SK-N-SH treated with all-trans-retinoic acid at 6 μM for 48 hours (cell line): Measurements from ENCODE around the gene C18orf32.
"Not testable (repeated sequence)": the region's sequence is repeated elsewhere in the genome, so short reads cannot be mapped to it uniquely, and the experiment has no call there.

Experiments
- ATAC-seq: fragments of 200-7000 bp; cut with Tn5 transposase; 3 replicates; pipeline ENCODE4 v1.9.1; 2020; ENCODE audit warnings: mild to moderate bottlenecking, moderate library complexity
- BACH2 ChIP-seq: fragments of 250-450 bp; sonication (Bioruptor Pico); IDR thresholded peaks from 2 replicates; pipeline ENCODE4 v1.9.0; 2021; ENCODE audit warnings: mild to moderate bottlenecking, borderline replicate concordance
- CSDC2 ChIP-seq: fragments of 250-450 bp; sonication (Bioruptor Pico); IDR thresholded peaks from 2 replicates; pipeline ENCODE4 v1.5.0; 2020; ENCODE audit warnings: mild to moderate bottlenecking, moderate library complexity
- ESRRG ChIP-seq: fragments of 250-450 bp; sonication (Bioruptor Pico); IDR thresholded peaks from 2 replicates; pipeline ENCODE4 v1.6.1; 2021; ENCODE audit warnings: mild to moderate bottlenecking
- GLIS3 ChIP-seq: fragments of 250-450 bp; sonication (Bioruptor Pico); IDR thresholded peaks from 2 replicates; pipeline ENCODE4 v1.5.0; 2020; ENCODE audit warnings: mild to moderate bottlenecking, moderate library complexity
- PATZ1 ChIP-seq: fragments of 250-450 bp; sonication (Bioruptor Pico); IDR thresholded peaks from 2 replicates; pipeline ENCODE4 v1.8.0; 2020; ENCODE audit warnings: mild to moderate bottlenecking, moderate library complexity, borderline replicate concordance
- PPARA ChIP-seq: fragments of 250-450 bp; sonication (Bioruptor Pico); IDR thresholded peaks from 2 replicates; pipeline ENCODE4 v1.5.0; 2020; ENCODE audit warnings: mild to moderate bottlenecking, borderline replicate concordance
- RARB ChIP-seq: fragments of 250-450 bp; sonication (Bioruptor Pico); IDR thresholded peaks from 2 replicates; pipeline ENCODE4 v1.8.0; 2021; ENCODE audit warnings: mild to moderate bottlenecking, moderate library complexity
- SNAI2 ChIP-seq: fragments of 250-450 bp; sonication (Bioruptor Pico); IDR thresholded peaks from 2 replicates; pipeline ENCODE4 v1.5.0; 2020; ENCODE audit warnings: mild to moderate bottlenecking, moderate library complexity
- TSHZ2 ChIP-seq: fragments of 250-450 bp; sonication (Bioruptor Pico); IDR thresholded peaks from 2 replicates; pipeline ENCODE4 v1.5.0; 2020; ENCODE audit warnings: mild to moderate bottlenecking, moderate library complexity
- ZC3H10 ChIP-seq: fragments of 250-450 bp; sonication (Bioruptor Pico); IDR thresholded peaks from 2 replicates; pipeline ENCODE4 v1.5.1; 2021; ENCODE audit warnings: mild to moderate bottlenecking, moderate library complexity
- ZFP3 ChIP-seq: fragments of 250-450 bp; sonication (Bioruptor Pico); IDR thresholded peaks from 2 replicates; pipeline ENCODE4 v1.5.0; 2020; ENCODE audit warnings: mild to moderate bottlenecking, moderate library complexity
- ZFP30 ChIP-seq: fragments of 450-650 bp; formaldehyde crosslinking; IDR thresholded peaks from 2 replicates; pipeline ENCODE4 v1.5.0; 2022; ENCODE audit warnings: mild to moderate bottlenecking, moderate library complexity
- ZNF565 ChIP-seq: fragments of 450-650 bp; formaldehyde crosslinking; conservative IDR thresholded peaks from 2 replicates; pipeline ENCODE4 v1.5.0; 2020; ENCODE audit warnings: low read depth, mild to moderate bottlenecking, moderate library complexity
- ZNF70 ChIP-seq: fragments of 450-650 bp; formaldehyde crosslinking; IDR thresholded peaks from 2 replicates; pipeline ENCODE4 v1.5.0; 2020; ENCODE audit warnings: mild to moderate bottlenecking, moderate library complexity
- ZNF8 ChIP-seq: fragments of 450-650 bp; formaldehyde crosslinking; IDR thresholded peaks from 2 replicates; pipeline ENCODE4 v1.5.0; 2020; ENCODE audit warnings: mild to moderate bottlenecking, moderate library complexity
- TF ChIP-seq, protein P1 (sequence below): fragments of 250-450 bp; sonication (Bioruptor Pico); IDR thresholded peaks from 2 replicates; pipeline ENCODE4 v1.5.1; 2020; ENCODE audit warnings: low read depth, mild to moderate bottlenecking, moderate library complexity
- TF ChIP-seq, protein P2 (sequence below): fragments of 250-450 bp; sonication (Bioruptor Pico); IDR thresholded peaks from 2 replicates; pipeline ENCODE4 v1.5.1; 2021; ENCODE audit warnings: mild to moderate bottlenecking, moderate library complexity

The C18orf32 gene

GRCh38 chr18:49514577-49514976 lies 27.5 kb upstream of the C18orf32 start:
- TF ChIP-seq BACH2, result no peak
- ATAC-seq, result no peak

- not testable (repeated sequence) for ATAC-seq
Measured at GRCh38 chr18:49512876-49513275, 25.8 kb upstream of the C18orf32 start.

DNA sequence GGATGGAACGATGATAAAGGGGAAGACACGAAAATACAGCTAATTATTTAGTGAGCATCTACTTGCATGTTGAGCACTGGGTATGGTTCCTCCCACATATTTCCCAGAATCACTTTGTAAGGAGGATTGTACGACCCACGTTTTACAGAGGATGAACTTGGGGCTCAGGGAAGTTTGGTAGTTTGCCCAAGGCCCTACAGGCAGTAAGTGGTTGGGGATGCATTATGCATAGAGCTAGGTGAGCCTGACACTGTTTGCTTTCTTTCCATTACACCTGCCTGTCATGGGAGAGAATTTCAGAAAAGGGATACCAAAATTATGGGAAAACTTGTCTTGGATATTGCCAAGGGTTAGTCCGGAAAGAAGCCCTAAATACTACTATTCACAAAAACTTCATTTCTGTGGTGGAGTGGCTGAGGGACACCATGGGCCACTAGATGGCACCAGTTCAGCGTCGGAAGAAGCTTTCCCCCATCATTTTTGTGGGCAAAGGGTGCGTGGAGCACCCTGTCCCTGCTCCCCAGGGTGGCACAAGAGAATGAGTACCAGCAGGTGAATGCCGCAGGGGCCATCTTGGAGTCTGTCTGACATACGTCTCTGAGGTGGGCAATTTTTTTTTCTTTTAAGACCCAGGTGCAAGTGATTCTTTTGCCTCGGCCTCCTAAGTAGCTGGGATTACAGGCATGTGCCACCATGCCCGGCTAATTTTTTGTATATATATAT lies 23.5 kb upstream of the C18orf32 start:
- peak; percentile 94 for ATAC-seq
- TF ChIP-seq RARB (CRISPR knock-in tag) (no peak), ESRRG (CRISPR knock-in tag) (no peak), BACH2 (no peak), ZFP3 (CRISPR knock-in tag) (no peak), GLIS3 (CRISPR knock-in tag) (no peak), PPARA (CRISPR knock-in tag) (no peak), TSHZ2 (CRISPR knock-in tag) (no peak), ZC3H10 (no peak), ZFP30 (CRISPR knock-in tag) (no peak), CSDC2 (no peak), ZNF8 (no peak)

DNA sequence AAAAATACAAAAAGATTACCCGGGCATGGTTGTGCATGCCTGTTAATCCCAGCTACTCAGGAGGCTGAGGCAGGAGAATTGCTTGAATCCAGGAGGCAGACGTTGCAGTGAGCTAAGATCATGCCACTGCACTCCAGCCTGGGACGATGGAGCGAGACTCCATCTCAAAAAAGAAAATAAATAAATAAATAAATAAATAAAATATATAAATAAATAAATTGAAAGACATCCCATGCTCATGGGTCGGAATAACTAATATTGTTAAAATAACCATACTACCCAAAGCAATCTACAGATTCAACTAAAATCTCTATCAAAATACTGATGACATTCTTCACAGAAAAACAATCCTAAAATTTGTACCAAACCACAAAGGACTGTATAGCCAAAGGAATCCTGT lies 19.4 kb upstream of the C18orf32 start:
- not testable (repeated sequence) for ATAC-seq

DNA sequence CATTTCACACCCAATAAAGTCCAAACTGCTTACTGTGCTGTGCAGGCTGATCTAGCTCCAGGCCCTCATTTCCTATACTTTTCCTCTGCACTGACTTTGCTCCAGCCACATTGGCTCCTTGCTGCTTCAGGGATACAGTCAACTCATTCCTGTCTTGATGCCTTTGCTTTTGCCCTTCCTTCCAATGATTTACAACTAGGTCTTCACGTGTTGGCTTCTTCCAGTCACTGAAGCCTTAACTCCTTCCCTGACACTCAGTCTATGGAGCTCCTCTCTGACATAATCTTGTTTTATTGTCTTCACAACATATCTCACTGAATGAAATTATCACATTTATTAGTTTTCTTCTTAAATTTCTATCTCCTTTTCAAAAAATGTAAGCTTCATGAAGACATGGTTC lies 16.9 kb upstream of the C18orf32 start:
- no peak for ATAC-seq
- no peak for TF ChIP-seq ZNF8
- TF ChIP-seq ZFP3 (CRISPR knock-in tag), result no peak
- TF ChIP-seq PATZ1 (CRISPR knock-in tag), result no peak
- TF ChIP-seq, protein P1, sequence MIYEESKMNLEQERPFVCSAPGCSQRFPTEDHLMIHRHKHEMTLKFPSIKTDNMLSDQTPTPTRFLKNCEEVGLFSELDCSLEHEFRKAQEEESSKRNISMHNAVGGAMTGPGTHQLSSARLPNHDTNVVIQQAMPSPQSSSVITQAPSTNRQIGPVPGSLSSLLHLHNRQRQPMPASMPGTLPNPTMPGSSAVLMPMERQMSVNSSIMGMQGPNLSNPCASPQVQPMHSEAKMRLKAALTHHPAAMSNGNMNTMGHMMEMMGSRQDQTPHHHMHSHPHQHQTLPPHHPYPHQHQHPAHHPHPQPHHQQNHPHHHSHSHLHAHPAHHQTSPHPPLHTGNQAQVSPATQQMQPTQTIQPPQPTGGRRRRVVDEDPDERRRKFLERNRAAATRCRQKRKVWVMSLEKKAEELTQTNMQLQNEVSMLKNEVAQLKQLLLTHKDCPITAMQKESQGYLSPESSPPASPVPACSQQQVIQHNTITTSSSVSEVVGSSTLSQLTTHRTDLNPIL (CRISPR knock-in tag), result no peak
- no peak for TF ChIP-seq ZNF70 (CRISPR knock-in tag)
- TF ChIP-seq SNAI2, result no peak
- no peak for TF ChIP-seq ZNF565
- no peak for TF ChIP-seq BACH2
- TF ChIP-seq PPARA (CRISPR knock-in tag), result no peak

DNA sequence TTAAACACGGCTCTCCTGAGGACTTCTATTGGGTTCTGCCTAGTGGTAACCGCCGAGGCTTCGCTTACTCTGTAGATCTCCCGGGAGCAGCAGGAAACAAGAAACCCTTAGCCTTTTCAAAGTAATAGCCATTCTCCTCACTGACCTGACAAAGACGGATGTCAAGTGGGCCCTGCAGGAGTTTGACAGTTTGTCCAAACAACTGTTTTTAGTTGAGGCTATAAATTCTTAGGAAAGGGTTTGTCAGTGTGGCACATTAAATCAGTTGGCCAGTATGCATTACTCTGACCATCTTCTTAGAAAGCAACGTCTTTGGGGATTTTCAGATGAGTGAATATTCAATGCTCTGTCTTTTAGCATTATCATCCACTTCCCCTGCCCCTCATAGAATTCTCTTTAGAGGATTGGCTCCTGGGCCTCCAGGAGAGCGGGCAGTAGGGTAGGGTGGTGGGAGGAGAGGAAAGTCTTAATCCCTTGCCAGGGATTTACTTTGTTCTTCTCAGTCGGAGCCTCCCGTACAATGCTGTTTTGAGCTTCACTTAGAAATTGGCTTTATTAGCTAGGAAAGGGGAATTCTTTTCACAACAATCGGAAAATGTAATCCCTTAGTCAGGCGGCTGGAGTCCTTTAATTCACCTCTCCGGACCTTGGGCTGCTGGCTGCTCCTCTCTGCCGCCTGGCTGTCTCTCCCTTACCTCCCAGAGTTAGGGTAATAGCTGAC lies 13.3 kb upstream of the C18orf32 start:
- TF ChIP-seq, protein P2, sequence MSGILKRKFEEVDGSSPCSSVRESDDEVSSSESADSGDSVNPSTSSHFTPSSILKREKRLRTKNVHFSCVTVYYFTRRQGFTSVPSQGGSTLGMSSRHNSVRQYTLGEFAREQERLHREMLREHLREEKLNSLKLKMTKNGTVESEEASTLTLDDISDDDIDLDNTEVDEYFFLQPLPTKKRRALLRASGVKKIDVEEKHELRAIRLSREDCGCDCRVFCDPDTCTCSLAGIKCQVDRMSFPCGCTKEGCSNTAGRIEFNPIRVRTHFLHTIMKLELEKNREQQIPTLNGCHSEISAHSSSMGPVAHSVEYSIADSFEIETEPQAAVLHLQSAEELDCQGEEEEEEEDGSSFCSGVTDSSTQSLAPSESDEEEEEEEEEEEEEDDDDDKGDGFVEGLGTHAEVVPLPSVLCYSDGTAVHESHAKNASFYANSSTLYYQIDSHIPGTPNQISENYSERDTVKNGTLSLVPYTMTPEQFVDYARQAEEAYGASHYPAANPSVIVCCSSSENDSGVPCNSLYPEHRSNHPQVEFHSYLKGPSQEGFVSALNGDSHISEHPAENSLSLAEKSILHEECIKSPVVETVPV (CRISPR knock-in tag), result no peak
- TF ChIP-seq BACH2 (no peak), ZNF565 (no peak), SNAI2 (no peak), PATZ1 (CRISPR knock-in tag) (no peak)
- no peak for ATAC-seq
